ENCODE measurements around the gene KDM4D.

DNA sequence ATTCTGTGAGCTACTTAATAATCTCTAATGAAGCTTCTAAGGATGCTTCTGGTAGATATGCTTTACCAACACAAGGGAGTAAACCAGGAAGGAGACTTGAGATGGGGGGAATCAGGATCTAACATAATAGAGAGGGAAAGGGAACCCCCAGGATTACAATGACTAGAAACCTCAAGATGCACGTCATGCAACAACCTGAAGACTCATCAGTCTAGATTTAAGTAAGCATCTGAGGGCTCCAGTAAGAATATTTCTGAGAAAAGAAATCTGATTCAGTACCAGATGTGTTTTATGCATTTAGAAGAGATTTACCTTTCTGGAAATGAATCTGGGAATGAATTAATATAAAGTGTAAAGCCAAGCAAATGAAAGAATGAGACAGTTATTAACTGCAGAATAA is 15.2 kb downstream of the KDM4D start:
- TF ChIP-seq KDM1A (IDR thresholded peaks at IDR 0.05; ENCODE audit: borderline replicate concordance, low read length) = no peak
- TF ChIP-seq, protein P1, sequence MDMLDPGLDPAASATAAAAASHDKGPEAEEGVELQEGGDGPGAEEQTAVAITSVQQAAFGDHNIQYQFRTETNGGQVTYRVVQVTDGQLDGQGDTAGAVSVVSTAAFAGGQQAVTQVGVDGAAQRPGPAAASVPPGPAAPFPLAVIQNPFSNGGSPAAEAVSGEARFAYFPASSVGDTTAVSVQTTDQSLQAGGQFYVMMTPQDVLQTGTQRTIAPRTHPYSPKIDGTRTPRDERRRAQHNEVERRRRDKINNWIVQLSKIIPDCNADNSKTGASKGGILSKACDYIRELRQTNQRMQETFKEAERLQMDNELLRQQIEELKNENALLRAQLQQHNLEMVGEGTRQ (IDR thresholded peaks at IDR 0.05; ENCODE audit: low read length) = no peak
- TF ChIP-seq CBX5 (IDR thresholded peaks at IDR 0.05; ENCODE audit: low read depth, low read length) = no peak
- TF ChIP-seq, protein P2, sequence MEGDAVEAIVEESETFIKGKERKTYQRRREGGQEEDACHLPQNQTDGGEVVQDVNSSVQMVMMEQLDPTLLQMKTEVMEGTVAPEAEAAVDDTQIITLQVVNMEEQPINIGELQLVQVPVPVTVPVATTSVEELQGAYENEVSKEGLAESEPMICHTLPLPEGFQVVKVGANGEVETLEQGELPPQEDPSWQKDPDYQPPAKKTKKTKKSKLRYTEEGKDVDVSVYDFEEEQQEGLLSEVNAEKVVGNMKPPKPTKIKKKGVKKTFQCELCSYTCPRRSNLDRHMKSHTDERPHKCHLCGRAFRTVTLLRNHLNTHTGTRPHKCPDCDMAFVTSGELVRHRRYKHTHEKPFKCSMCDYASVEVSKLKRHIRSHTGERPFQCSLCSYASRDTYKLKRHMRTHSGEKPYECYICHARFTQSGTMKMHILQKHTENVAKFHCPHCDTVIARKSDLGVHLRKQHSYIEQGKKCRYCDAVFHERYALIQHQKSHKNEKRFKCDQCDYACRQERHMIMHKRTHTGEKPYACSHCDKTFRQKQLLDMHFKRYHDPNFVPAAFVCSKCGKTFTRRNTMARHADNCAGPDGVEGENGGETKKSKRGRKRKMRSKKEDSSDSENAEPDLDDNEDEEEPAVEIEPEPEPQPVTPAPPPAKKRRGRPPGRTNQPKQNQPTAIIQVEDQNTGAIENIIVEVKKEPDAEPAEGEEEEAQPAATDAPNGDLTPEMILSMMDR (IDR thresholded peaks at IDR 0.05; ENCODE audit: control extremely low read depth in 1 of 3, insufficient read depth in 1 of 3, low read depth in 1 of 3, low read length in 3 of 3) = no peak
- TF ChIP-seq POLR2A (IDR thresholded peaks at IDR 0.05; ENCODE audit: control extremely low read depth in 1 of 2, low read depth in 2 of 2, low read length in 2 of 2) = no peak
- TF ChIP-seq SUZ12 (IDR thresholded peaks at IDR 0.05; ENCODE audit: low read length) = no peak
- no peak for TF ChIP-seq EZH2 (IDR thresholded peaks at IDR 0.05; ENCODE audit: low read depth, low read length, severe bottlenecking)
- TF ChIP-seq RFX5 (IDR thresholded peaks at IDR 0.05; ENCODE audit: borderline replicate concordance, low read depth, low read length) = no peak
- no peak for TF ChIP-seq TAF1 (IDR thresholded peaks at IDR 0.05; ENCODE audit: low read depth, low read length)
- TF ChIP-seq PHF8 (conservative IDR thresholded peaks at IDR 0.05; ENCODE audit: low read depth, low read length) = no peak
- TF ChIP-seq SIN3A (conservative IDR thresholded peaks at IDR 0.05 in 1 of 2, IDR thresholded peaks at IDR 0.05 in 1 of 2; ENCODE audit: low read depth in 1 of 2, low read length in 2 of 2) = no peak
- TF ChIP-seq HDAC6 (IDR thresholded peaks at IDR 0.05; ENCODE audit: low read depth, low read length) = no peak
- no peak for TF ChIP-seq JUND (IDR thresholded peaks at IDR 0.05; ENCODE audit: low read length)
- no peak for TF ChIP-seq TCF12 (IDR thresholded peaks at IDR 0.05; ENCODE audit: low read depth, low read length)

All from H1 (cell line).